Measurements from ENCODE around the gene BZW2. TPM values are rescaled to one million over a fixed set of nuclear protein-coding genes. Genes with fewer than 3 reads are reported as not detected.

The BZW2 gene
- total RNA-seq, 1 donor from 2014 or later, result 126 TPM

DNA sequence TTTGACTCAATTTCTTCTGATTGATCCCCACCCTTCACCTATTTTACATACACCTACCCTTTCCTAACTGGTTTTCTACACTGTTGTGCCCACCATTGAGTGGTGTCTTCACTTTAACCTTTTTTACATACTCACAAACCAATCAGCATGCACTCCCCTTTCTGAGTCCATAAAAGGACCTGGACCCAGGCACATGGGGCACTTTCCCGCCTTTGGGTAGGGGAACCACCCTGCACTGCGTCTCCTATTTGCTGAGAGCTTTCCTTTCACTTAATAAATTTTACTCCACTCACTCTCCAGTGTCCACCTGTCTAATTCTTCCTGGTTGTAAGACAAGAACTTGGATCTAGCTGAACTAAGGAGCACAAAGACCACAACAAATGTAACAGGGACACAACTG lies 34.3 kb upstream of the BZW2 start:
- H3K4me3 ChIP-seq, result no peak overlapping the region

DNA sequence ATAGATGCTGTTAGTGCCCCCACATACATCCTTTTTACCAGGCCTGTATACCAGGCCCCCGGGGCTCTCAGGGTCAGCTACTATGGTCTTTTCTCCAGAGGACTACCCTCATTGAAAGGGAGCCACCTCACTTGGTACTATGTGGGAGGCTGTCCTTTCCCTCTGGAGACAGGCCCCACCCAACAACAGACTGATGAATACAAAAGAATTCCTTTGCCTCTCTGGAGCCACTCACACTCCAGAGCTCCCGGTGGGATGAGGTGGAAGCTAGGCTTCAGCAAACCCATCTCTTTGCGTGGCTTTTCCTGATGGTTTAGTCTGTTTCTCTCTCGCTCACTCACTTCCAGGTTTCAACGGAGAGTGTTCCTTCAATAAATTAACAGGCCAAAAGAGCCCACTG lies 30.8 kb upstream of the BZW2 start:
- H3K79me2 ChIP-seq (ENCODE audit: low read depth), result no peaks in the 10 kb centered on the region
- no peaks in the 10 kb centered on the region for H3K36me3 ChIP-seq
- Mint-ChIP-seq H3K4me3 (no peak overlapping the region), H3K4me1 (peaks cover 7% of the 10 kb centered on the region), H3K27ac (peak overlapping the region; percentile 67), H3K36me3 (peaks cover 35% of the 10 kb centered on the region), H3K9me3 (no peaks in the 10 kb centered on the region), H3K27me3 (ENCODE audit: insufficient read depth, low read depth) (no peaks in the 10 kb centered on the region)
- H2AFZ ChIP-seq (replicated peaks), result no peak overlapping the region
- peak overlapping the region; percentile 68 for H3K27ac ChIP-seq
- H3K27me3 ChIP-seq, result no peaks in the 10 kb centered on the region
- no peak overlapping the region for H3K4me3 ChIP-seq
- DNase-seq (ENCODE audit: low spot score), result peak; percentile 67
- TF ChIP-seq EZH2phosphoT487 (IDR thresholded peaks at IDR 0.05), result no peak
- TF ChIP-seq, protein P1, sequence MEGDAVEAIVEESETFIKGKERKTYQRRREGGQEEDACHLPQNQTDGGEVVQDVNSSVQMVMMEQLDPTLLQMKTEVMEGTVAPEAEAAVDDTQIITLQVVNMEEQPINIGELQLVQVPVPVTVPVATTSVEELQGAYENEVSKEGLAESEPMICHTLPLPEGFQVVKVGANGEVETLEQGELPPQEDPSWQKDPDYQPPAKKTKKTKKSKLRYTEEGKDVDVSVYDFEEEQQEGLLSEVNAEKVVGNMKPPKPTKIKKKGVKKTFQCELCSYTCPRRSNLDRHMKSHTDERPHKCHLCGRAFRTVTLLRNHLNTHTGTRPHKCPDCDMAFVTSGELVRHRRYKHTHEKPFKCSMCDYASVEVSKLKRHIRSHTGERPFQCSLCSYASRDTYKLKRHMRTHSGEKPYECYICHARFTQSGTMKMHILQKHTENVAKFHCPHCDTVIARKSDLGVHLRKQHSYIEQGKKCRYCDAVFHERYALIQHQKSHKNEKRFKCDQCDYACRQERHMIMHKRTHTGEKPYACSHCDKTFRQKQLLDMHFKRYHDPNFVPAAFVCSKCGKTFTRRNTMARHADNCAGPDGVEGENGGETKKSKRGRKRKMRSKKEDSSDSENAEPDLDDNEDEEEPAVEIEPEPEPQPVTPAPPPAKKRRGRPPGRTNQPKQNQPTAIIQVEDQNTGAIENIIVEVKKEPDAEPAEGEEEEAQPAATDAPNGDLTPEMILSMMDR (IDR thresholded peaks at IDR 0.05), result no peak
- TF ChIP-seq EZH2 (IDR thresholded peaks at IDR 0.05), result no peak
- peak overlapping the region; percentile 49 for H3K4me2 ChIP-seq
- H4K20me1 ChIP-seq (ENCODE audit: low read depth), result no peaks in the 10 kb centered on the region
- no peaks in the 10 kb centered on the region for H3F3A ChIP-seq (ENCODE audit: low read depth)
- peaks cover 20% of the 10 kb centered on the region for H3K4me1 ChIP-seq
- no peaks in the 10 kb centered on the region for H3K9me3 ChIP-seq (ENCODE audit: low read depth)
- no peak overlapping the region for H3K9ac ChIP-seq

More for the DNA sequence above, 34.3 kb upstream of the BZW2 start:
- no peak overlapping the region for H3K27ac ChIP-seq
- H3K9ac ChIP-seq, result no peak overlapping the region
- H2AFZ ChIP-seq (replicated peaks), result no peak overlapping the region
- peaks cover 17% of the 10 kb centered on the region for H3K4me1 ChIP-seq
- H3F3A ChIP-seq (ENCODE audit: low read depth), result no peaks in the 10 kb centered on the region
- no peaks in the 10 kb centered on the region for H3K79me2 ChIP-seq (ENCODE audit: low read depth)
- TF ChIP-seq EZH2phosphoT487 (IDR thresholded peaks at IDR 0.05), result no peak
- TF ChIP-seq, protein P1 (IDR thresholded peaks at IDR 0.05), result no peak
- TF ChIP-seq EZH2 (IDR thresholded peaks at IDR 0.05), result no peak
- H3K27me3 ChIP-seq, result no peaks in the 10 kb centered on the region
- H3K4me2 ChIP-seq, result no peak overlapping the region
- H3K27ac Mint-ChIP-seq, result no peak overlapping the region
- H3K36me3 ChIP-seq, result no peaks in the 10 kb centered on the region
- no peaks in the 10 kb centered on the region for H3K27me3 Mint-ChIP-seq (ENCODE audit: insufficient read depth, low read depth)
- H3K4me3 Mint-ChIP-seq, result no peak overlapping the region
- no peak for DNase-seq (ENCODE audit: low spot score)
- H3K9me3 Mint-ChIP-seq, result no peaks in the 10 kb centered on the region
- peaks cover 29% of the 10 kb centered on the region for H3K36me3 Mint-ChIP-seq
- H3K9me3 ChIP-seq (ENCODE audit: low read depth), result no peaks in the 10 kb centered on the region
- no peaks in the 10 kb centered on the region for H4K20me1 ChIP-seq (ENCODE audit: low read depth)
- H3K4me1 Mint-ChIP-seq, result peaks cover 7% of the 10 kb centered on the region

DNA sequence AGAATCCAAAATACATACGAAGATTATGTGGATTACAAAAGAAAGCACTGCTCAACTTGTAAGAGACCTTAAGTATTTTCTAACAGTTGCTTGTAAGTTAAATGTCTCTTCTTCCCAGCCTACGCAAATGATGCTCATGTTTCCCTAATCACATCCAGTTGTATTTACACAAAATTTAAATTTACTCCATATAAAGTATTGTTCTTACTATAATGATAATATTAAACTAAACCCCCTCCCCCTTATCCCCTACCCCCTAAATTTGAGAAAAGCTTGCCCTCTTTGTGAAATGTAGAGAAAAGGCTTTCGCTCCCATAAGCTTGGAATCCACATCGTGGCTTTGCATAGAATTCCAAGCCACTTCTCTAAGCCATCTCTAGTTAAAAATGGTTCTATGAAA lies 29.9 kb upstream of the BZW2 start:
- Histone ChIP-seq H3K4me1 (peaks cover 20% of the 10 kb centered on the region), H3K9ac (no peak overlapping the region), H3K27me3 (no peaks in the 10 kb centered on the region), H3K27ac (peak overlapping the region; percentile 76), H3K36me3 (no peaks in the 10 kb centered on the region), H4K20me1 (ENCODE audit: low read depth) (no peaks in the 10 kb centered on the region), H3K4me2 (no peak overlapping the region), H3K4me3 (no peak overlapping the region), H3F3A (ENCODE audit: low read depth) (no peaks in the 10 kb centered on the region), H3K9me3 (ENCODE audit: low read depth) (no peaks in the 10 kb centered on the region), H3K79me2 (ENCODE audit: low read depth) (no peaks in the 10 kb centered on the region), H2AFZ (replicated peaks) (no peak overlapping the region)
- no peaks in the 10 kb centered on the region for H3K27me3 Mint-ChIP-seq (ENCODE audit: insufficient read depth, low read depth)
- DNase-seq (ENCODE audit: low spot score), result no peak
- peaks cover 43% of the 10 kb centered on the region for H3K36me3 Mint-ChIP-seq
- TF ChIP-seq EZH2phosphoT487 (IDR thresholded peaks at IDR 0.05) (no peak), EZH2 (IDR thresholded peaks at IDR 0.05) (no peak)
- TF ChIP-seq, protein P1 (IDR thresholded peaks at IDR 0.05), result no peak
- H3K9me3 Mint-ChIP-seq, result no peaks in the 10 kb centered on the region
- peaks cover 7% of the 10 kb centered on the region for H3K4me1 Mint-ChIP-seq
- H3K4me3 Mint-ChIP-seq, result no peak overlapping the region
- no peak overlapping the region for H3K27ac Mint-ChIP-seq
